Caco-2 (cell line): ENCODE data around the gene PRDX2. TPM values are rescaled to one million over a fixed set of nuclear protein-coding genes. Genes with fewer than 3 reads are reported as not detected.
A peak's percentile ranks its signal among the peaks of the same experiment; 100 is the strongest.

Experiments used
- BruUV-seq: library from RNA; stranded (reverse); fragments of 400-500 nt; replicated peaks from 2 replicates; lab custom pipeline; 2021; lab: Mats Ljungman, UMichigan
- CTCF ChIA-PET: fragments of 300-600 bp; sonication (Branson Sonifier 250); formaldehyde crosslinking; loops from one replicate; lab custom pipeline; 2022; ENCODE audit warnings: antibody characterized with exemption; lab: Charles Lee
- POLR2A ChIA-PET: fragments of 300-600 bp; sonication (Branson Sonifier 250); formaldehyde crosslinking; loops from one replicate; lab custom pipeline; 2022; ENCODE audit warnings: antibody characterized with exemption; lab: Charles Lee
- DNase-seq, 2 experiments: peaks; one replicate each; pipeline versions ENCODE4 v3.0.0 to v3.0.0-alpha.2; 2020 to 2022
- H3K27me3 ChIP-seq: replicated peaks from 2 replicates; pipeline ENCODE4 v1.6.0; 2011; ENCODE audit warnings: low read length; ENCODE audit not compliant: control insufficient read depth, insufficient read depth
- H3K36me3 ChIP-seq: 2 replicates; pipeline ENCODE4 v1.5.1; 2011; ENCODE audit warnings: low read length; ENCODE audit not compliant: control insufficient read depth, insufficient read depth
- H3K4me1 ChIP-seq: fragments of 250-450 bp; sonication (Bioruptor Pico); 2 replicates; pipeline ENCODE4 v1.5.1; 2020; ENCODE audit warnings: mild to moderate bottlenecking
- H3K4me3 ChIP-seq: 2 replicates; pipeline ENCODE4 v1.5.1; 2011; ENCODE audit warnings: low read depth, mild to moderate bottlenecking, control low read depth, low read length
- H3K9me3 ChIP-seq: fragments of 250-450 bp; sonication (Bioruptor Pico); 2 replicates; pipeline ENCODE4 v1.5.1; 2020; ENCODE audit warnings: mild to moderate bottlenecking, moderate library complexity
- H3K27ac Mint-ChIP-seq: one replicate; pipeline ENCODE4 v1.8.0; 2022; ENCODE audit warnings: mixed read lengths; ENCODE audit not compliant: unreplicated experiment
- H3K27me3 Mint-ChIP-seq: one replicate; pipeline ENCODE4 v1.8.0; 2022; ENCODE audit warnings: mixed read lengths; ENCODE audit not compliant: insufficient read depth, unreplicated experiment
- H3K36me3 Mint-ChIP-seq: one replicate; pipeline ENCODE4 v1.8.0; 2022; ENCODE audit warnings: mild to moderate bottlenecking, mixed read lengths; ENCODE audit not compliant: insufficient read depth, unreplicated experiment
- H3K4me1 Mint-ChIP-seq: one replicate; pipeline ENCODE4 v1.8.0; 2022; ENCODE audit warnings: low read depth, mixed read lengths; ENCODE audit not compliant: unreplicated experiment
- H3K4me3 Mint-ChIP-seq: one replicate; pipeline ENCODE4 v1.8.0; 2022; ENCODE audit warnings: mild to moderate bottlenecking, moderate library complexity, mixed read lengths; ENCODE audit not compliant: unreplicated experiment
- H3K9me3 Mint-ChIP-seq: one replicate; pipeline ENCODE4 v1.8.0; 2022; ENCODE audit warnings: mixed read lengths; ENCODE audit not compliant: unreplicated experiment
- intact Hi-C: fragments of 100-400 bp; cut with micrococcal nuclease; formaldehyde crosslinking; loops from one replicate; pipeline ENCODE4 v1.10.0; 2022; ENCODE audit not compliant: unreplicated experiment
- total RNA-seq: library from RNA; stranded (reverse); gene quantifications from 2 replicates; pipeline ENCODE4 v1.2.3, GENCODE V29; 2022
- TF ChIP-seq, protein P1 (sequence below), 2 experiments: fragments of 200-600 bp in 1 of 2; IDR thresholded peaks; 1 replicate in 1 of 2; 2 replicates in 1 of 2; pipeline versions ENCODE4 v1.5.1 to v1.8.0; 2011 to 2022; ENCODE audit warnings: antibody characterized with exemption in 1 of 2, control low read depth in 1 of 2, inconsistent platforms in 1 of 2, low read depth in 1 of 2, low read length in 1 of 2, mild to moderate bottlenecking in 1 of 2, moderate library complexity in 1 of 2; ENCODE audit not compliant: insufficient read depth in 1 of 2, severe bottlenecking in 1 of 2, unreplicated experiment in 1 of 2

PRDX2 gene
- total RNA-seq, 1 experiment from 2014 or later = 265 TPM

DNA sequence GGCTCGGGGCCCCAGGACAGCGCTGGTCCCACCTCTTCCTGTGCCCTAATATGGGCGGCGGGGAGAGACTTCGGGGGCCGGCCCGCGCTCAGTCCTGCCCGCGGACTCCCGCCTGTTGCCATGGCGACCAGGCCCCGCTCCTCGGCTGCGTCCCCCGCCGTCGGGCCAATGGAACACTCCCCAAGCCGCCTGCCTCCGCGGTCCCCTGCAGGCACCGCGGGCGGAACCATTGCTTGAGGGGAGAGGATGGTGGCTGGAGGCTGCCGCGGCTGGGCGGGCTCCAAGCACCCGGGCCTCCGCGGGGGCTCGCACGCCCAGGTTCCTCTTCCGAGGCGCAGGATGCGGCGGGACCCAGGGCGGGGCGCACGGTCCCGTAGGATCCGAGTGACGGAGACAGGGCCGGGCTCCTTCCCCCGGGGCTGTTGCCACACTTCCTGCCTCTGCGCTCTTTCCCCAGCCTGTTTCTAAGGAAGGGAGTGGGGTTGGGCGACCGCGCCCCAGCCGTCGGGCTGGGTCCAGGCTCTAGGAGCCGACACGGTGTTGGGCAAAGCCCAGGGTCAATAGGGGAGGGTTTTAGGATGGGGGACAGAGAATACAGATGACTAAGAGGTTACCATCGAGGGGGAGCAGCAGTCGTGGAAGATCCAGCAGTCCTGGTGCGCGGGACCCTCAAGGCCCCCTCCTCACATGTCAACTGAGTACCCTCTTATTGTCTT is 11.5 kb downstream of the PRDX2 start:
- Mint-ChIP-seq H3K4me3 (peak overlapping the region; percentile 92), H3K27me3 (no peaks in the 10 kb centered on the region), H3K27ac (peak overlapping the region; percentile 83), H3K4me1 (peaks cover 21% of the 10 kb centered on the region), H3K9me3 (no peaks in the 10 kb centered on the region), H3K36me3 (peaks cover 42% of the 10 kb centered on the region)
- intact Hi-C loops = loop anchor here (1.0 to 5.0 kb wide), 2 partner anchors 8 to 362 kb away; partner anchors contain the start of genes IER2 and STX10
- CTCF ChIA-PET = interaction anchor here (0.5 to 1.5 kb wide), 2 partner anchors 13 to 852 kb away, joined by 3 to 9 read pairs; no protein-coding TSS in a partner anchor
- POLR2A ChIA-PET = interaction anchor here (0.6 to 1.0 kb wide), 3 partner anchors 11 to 83 kb away, joined by 3 to 5 read pairs (median 4); partner anchors contain the start of gene GET3
- Histone ChIP-seq H3K36me3 (no peaks in the 10 kb centered on the region), H3K9me3 (no peaks in the 10 kb centered on the region), H3K4me1 (peaks cover 25% of the 10 kb centered on the region), H3K4me3 (peak overlapping the region; percentile 40), H3K27me3 (no peaks in the 10 kb centered on the region)
- BruUV-seq = no TSS peak
- peak; percentile 95 to 96 for DNase-seq
- TF ChIP-seq, protein P1, sequence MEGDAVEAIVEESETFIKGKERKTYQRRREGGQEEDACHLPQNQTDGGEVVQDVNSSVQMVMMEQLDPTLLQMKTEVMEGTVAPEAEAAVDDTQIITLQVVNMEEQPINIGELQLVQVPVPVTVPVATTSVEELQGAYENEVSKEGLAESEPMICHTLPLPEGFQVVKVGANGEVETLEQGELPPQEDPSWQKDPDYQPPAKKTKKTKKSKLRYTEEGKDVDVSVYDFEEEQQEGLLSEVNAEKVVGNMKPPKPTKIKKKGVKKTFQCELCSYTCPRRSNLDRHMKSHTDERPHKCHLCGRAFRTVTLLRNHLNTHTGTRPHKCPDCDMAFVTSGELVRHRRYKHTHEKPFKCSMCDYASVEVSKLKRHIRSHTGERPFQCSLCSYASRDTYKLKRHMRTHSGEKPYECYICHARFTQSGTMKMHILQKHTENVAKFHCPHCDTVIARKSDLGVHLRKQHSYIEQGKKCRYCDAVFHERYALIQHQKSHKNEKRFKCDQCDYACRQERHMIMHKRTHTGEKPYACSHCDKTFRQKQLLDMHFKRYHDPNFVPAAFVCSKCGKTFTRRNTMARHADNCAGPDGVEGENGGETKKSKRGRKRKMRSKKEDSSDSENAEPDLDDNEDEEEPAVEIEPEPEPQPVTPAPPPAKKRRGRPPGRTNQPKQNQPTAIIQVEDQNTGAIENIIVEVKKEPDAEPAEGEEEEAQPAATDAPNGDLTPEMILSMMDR (IDR thresholded peaks at IDR 0.05; ENCODE audit: insufficient read depth in 1 of 2, low read depth in 1 of 2, low read length in 1 of 2, severe bottlenecking in 1 of 2, unreplicated experiment in 1 of 2) = no peak

DNA sequence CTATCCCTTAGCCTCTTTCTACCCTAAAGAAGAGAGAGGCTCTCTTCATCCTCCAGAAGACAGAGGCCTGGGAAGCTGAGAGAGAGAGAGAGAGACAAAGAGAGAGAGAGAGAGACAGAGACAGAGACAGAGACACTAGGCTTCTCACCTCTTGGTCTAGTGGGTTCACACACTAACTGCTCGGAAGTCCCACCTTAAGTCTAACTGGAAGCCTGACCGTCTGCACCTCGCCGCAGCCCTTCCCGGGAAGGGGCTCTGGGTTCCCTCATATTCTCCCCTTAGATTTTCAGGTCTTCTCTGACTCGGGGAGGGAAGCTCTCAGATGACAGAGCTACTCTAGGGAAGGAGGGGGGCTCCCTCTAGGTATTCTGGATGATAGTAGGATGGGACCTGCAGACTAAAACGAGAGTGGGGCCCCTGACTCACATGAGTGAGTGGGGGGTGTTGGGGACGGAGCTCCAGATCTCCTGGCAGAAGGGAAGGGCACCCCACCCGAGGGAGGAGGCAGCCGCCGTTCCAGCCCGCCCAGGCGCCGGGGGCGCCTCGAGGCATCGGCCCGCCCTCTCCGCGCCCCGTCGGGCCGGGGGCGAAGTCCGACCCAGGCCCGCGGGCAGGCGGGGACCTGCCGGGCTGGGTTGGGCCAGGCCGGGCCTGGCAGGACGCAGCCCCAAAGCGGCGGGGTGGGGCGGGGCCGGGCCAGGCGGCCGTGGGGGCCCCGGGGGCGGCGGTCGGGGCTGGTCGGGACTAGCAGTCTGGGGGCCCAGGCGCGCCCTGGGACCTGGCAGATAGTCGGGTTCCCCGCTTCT is 12.3 kb downstream of the PRDX2 start:
- peaks cover 21% of the 10 kb centered on the region for H3K4me1 Mint-ChIP-seq
- H3K9me3 Mint-ChIP-seq = no peaks in the 10 kb centered on the region
- Histone ChIP-seq H3K9me3 (no peaks in the 10 kb centered on the region), H3K27me3 (no peaks in the 10 kb centered on the region), H3K4me3 (peak overlapping the region; percentile 41), H3K4me1 (peaks cover 33% of the 10 kb centered on the region), H3K36me3 (no peaks in the 10 kb centered on the region)
- H3K27ac Mint-ChIP-seq = peak overlapping the region; percentile 90
- no TSS peak for BruUV-seq
- no peaks in the 10 kb centered on the region for H3K27me3 Mint-ChIP-seq
- peaks cover 39% of the 10 kb centered on the region for H3K36me3 Mint-ChIP-seq
- peak overlapping the region; percentile 92 for H3K4me3 Mint-ChIP-seq
- no peak for DNase-seq
- intact Hi-C loops = no loop called here
- CTCF ChIA-PET = interaction anchor here (0.5 to 1.5 kb wide), 5 partner anchors 12 to 853 kb away, joined by 3 to 9 read pairs (median 3); partner anchors contain the start of gene HOOK2
- TF ChIP-seq, protein P1 (IDR thresholded peaks at IDR 0.05; ENCODE audit: insufficient read depth in 1 of 2, low read depth in 1 of 2, low read length in 1 of 2, severe bottlenecking in 1 of 2, unreplicated experiment in 1 of 2) = no peak
- POLR2A ChIA-PET = interaction anchor here (0.6 to 1.0 kb wide), 4 partner anchors 11 to 84 kb away, joined by 3 to 5 read pairs (median 4); partner anchors contain the start of gene GET3

DNA sequence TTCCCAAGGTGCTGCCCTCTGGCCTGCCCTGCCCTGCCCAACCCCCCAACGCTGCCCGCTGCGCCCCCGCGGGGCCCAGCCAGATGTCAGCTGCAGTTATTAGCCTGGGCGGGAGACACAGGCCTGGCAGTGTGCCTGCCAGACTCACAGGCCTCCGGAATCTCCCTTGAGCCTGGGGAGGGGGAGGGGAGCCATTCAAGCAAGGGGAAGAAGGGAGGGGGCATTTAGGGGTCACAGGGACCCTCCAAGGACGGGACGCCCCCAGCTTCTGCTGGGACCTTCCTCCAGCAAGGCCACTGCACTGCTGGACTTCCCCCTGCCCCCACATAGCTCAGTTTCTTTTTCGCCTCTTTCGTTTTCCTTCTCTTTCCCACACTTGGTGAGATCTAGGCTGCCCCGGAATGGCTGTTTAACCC is 12.9 kb downstream of the PRDX2 start:
- Histone ChIP-seq H3K36me3 (no peaks in the 10 kb centered on the region), H3K4me1 (peaks cover 39% of the 10 kb centered on the region), H3K9me3 (no peaks in the 10 kb centered on the region), H3K4me3 (peak overlapping the region; percentile 41), H3K27me3 (no peaks in the 10 kb centered on the region)
- TF ChIP-seq, protein P1 (IDR thresholded peaks at IDR 0.05; ENCODE audit: insufficient read depth in 1 of 2, low read depth in 1 of 2, low read length in 1 of 2, severe bottlenecking in 1 of 2, unreplicated experiment in 1 of 2) = no peak
- BruUV-seq = TSS peak; percentile 29
- POLR2A ChIA-PET = interaction anchor here (0.9 to 1.0 kb wide), 3 partner anchors 10 to 52 kb away, joined by 3 to 4 read pairs (median 3); partner anchors contain the start of gene GET3
- peak overlapping the region; percentile 90 for H3K27ac Mint-ChIP-seq
- no peaks in the 10 kb centered on the region for H3K27me3 Mint-ChIP-seq
- CTCF ChIA-PET = interaction anchor here (0.6 to 1.5 kb wide), 4 partner anchors 11 to 39 kb away, joined by 3 to 9 read pairs (median 4); partner anchors contain the start of gene HOOK2
- peaks cover 21% of the 10 kb centered on the region for H3K4me1 Mint-ChIP-seq
- no peaks in the 10 kb centered on the region for H3K9me3 Mint-ChIP-seq
- H3K4me3 Mint-ChIP-seq = peak overlapping the region; percentile 78
- intact Hi-C loops = no loop called here
- DNase-seq = no peak
- peaks cover 34% of the 10 kb centered on the region for H3K36me3 Mint-ChIP-seq
